GM23338 (cell line): ENCODE data around the gene ANO6.

Experiments
- EZH2phosphoT487 ChIP-seq: fragments of 200-600 bp; sonication (generic); IDR thresholded peaks from one replicate; pipeline ENCODE4 v1.8.1; 2018; ENCODE audit warnings: antibody characterized with exemption; ENCODE audit not compliant: unreplicated experiment
- POLR2AphosphoS5 ChIP-seq: IDR thresholded peaks from 2 replicates; pipeline ENCODE4 v1.6.1; 2016; ENCODE audit warnings: antibody characterized with exemption, low read depth

DNA sequence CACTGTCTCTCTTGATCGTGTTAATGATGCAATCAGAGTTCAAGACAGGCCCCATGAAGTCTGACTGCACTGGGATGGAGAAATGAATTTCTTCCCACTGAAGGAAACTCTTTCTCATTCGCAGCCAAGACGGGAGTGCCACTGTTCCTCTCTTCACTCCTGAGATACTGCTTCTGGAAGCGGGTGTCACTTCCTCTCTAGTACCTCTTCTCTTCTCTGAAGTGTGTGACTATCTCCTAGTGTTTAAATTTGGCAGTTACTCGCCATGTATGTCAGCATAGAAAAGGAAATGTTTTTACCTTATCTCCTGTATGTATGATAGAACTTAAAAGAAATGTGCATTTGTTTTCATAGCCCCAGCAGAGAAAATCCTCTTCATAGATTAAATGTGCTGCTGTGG, 215.2 kb downstream of the ANO6 start:
- TF ChIP-seq POLR2AphosphoS5 (no peak), EZH2phosphoT487 (no peak)
